ENCODE results near the gene ACTN3. TPM values are rescaled to one million over a fixed set of nuclear protein-coding genes. Genes with fewer than 3 reads are reported as not detected.
A peak's percentile ranks its signal among the peaks of the same experiment; 100 is the strongest.

ACTN3 gene
- total RNA-seq, 4 donors from 2014 or later, result not detected

GRCh38 chr11:66566221-66566620, 19.5 kb downstream of the ACTN3 start:
- no peaks in the 10 kb centered on the region for H3K9me3 ChIP-seq
- WGBS, 2 donors (ENCODE audit: low coverage in 1 of 2), result 91% methylated on average over 5 of the region's 8 CpGs; no CpG with 5 or more reads in 1 of the 2 donors
- no peak overlapping the region for H3K27ac ChIP-seq
- no peaks in the 10 kb centered on the region for H3K27me3 ChIP-seq
- H3K4me1 ChIP-seq, result peaks cover 0 to 23% (median 9%) of the 10 kb centered on the region in 3 donors
- ATAC-seq, result no peak
- no peak overlapping the region for H3K4me3 ChIP-seq
- TF ChIP-seq EP300 (IDR thresholded peaks at IDR 0.05) (no peak), POLR2A (IDR thresholded peaks at IDR 0.05) (no peak), POLR2AphosphoS5 (IDR thresholded peaks at IDR 0.05) (no peak), CTCF (IDR thresholded peaks at IDR 0.05) (no peak)
- peaks cover 0 to 46% of the 10 kb centered on the region in 2 donors for H3K36me3 ChIP-seq

GRCh38 chr11:66567787-66568123, 21.1 kb downstream of the ACTN3 start:
- no peaks in the 10 kb centered on the region for H3K27me3 ChIP-seq
- WGBS, 2 donors (ENCODE audit: low coverage in 1 of 2), result 69 to 80% methylated on average over 1 to 5 of the region's 15 CpGs
- TF ChIP-seq CTCF (IDR thresholded peaks at IDR 0.05) (no peak), POLR2AphosphoS5 (IDR thresholded peaks at IDR 0.05) (no peak), EP300 (IDR thresholded peaks at IDR 0.05) (no peak)
- no peak for ATAC-seq
- H3K4me3 ChIP-seq, result peak overlapping the region; percentile 25 to 72
- peaks cover 0 to 23% (median 9%) of the 10 kb centered on the region in 3 donors for H3K4me1 ChIP-seq
- peaks cover 0 to 46% of the 10 kb centered on the region in 2 donors for H3K36me3 ChIP-seq
- H3K27ac ChIP-seq, result peak overlapping the region in 3 of 4 donors; percentile 52 to 75 (median 65)
- H3K9me3 ChIP-seq, result no peaks in the 10 kb centered on the region

- Histone ChIP-seq H3K4me3 (peak within 1 kb of the TSS; percentile 25 to 72), H3K27me3 (no peaks in the 10 kb centered on the region), H3K36me3 (peaks cover 0 to 40% of the 10 kb centered on the region in 2 donors), H3K27ac (peak within 1 kb of the TSS in 3 of 4 donors; percentile 52 to 75 (median 65)), H3K9me3 (no peaks in the 10 kb centered on the region), H3K4me1 (peaks cover 0 to 23% (median 9%) of the 10 kb centered on the region in 3 donors)
- TF ChIP-seq POLR2AphosphoS5 (IDR thresholded peaks at IDR 0.05) (no peak), EP300 (IDR thresholded peaks at IDR 0.05) (no peak), CTCF (IDR thresholded peaks at IDR 0.05) (no peak), POLR2A (IDR thresholded peaks at IDR 0.05) (peak; percentile 33 to 53)
- peak; percentile 95 for ATAC-seq
- 8% methylated on average over 7 of the region's 77 CpGs; no CpG with 5 or more reads in 1 of the 2 donors for WGBS, 2 donors (ENCODE audit: low coverage in 1 of 2)
These were observed 21.6 kb downstream of the ACTN3 start, which contains the start of gene CTSF for GRCh38 chr11:66568124-66568916. CTSF (minus strand) TSS chr11:66568606; CDS start chr11:66568486, 120 bp downstream.

- WGBS, 2 donors (ENCODE audit: low coverage in 1 of 2), result 78 to 87% methylated on average over 4 to 7 of the region's 7 CpGs
- no peak overlapping the region for H3K4me3 ChIP-seq
- H3K27ac ChIP-seq, result peak overlapping the region in 2 of 4 donors; percentile 65 to 75
- H3K36me3 ChIP-seq, result peaks cover 0 to 33% of the 10 kb centered on the region in 2 donors
- no peak for ATAC-seq
- peaks cover 0 to 23% (median 9%) of the 10 kb centered on the region in 3 donors for H3K4me1 ChIP-seq
- no peaks in the 10 kb centered on the region for H3K27me3 ChIP-seq
- TF ChIP-seq EP300 (IDR thresholded peaks at IDR 0.05), result no peak
- TF ChIP-seq POLR2AphosphoS5 (IDR thresholded peaks at IDR 0.05), result no peak
- TF ChIP-seq CTCF (IDR thresholded peaks at IDR 0.05), result no peak
- TF ChIP-seq POLR2A (IDR thresholded peaks at IDR 0.05), result no peak
- no peaks in the 10 kb centered on the region for H3K9me3 ChIP-seq
These were observed 22.4 kb downstream of the ACTN3 start for GRCh38 chr11:66569076-66569475.
